KOPT-K1 (cell line): ENCODE data around the gene ABCA3.

Experiments used
- H3K27ac ChIP-seq: fragments of 200-600 bp; sonication (generic); 2 replicates; pipeline ENCODE4 v1.5.1; 2016; ENCODE audit warnings: antibody characterized with exemption, mild to moderate bottlenecking, low read depth, low read length; ENCODE audit not compliant: poor library complexity, severe bottlenecking
- H3K36me3 ChIP-seq: fragments of 200-600 bp; sonication (generic); 2 replicates; pipeline ENCODE4 v1.5.1; 2017; ENCODE audit warnings: antibody characterized with exemption, mild to moderate bottlenecking, low read length, moderate library complexity; ENCODE audit not compliant: insufficient read depth
- H3K9me3 ChIP-seq: fragments of 200-600 bp; sonication (generic); 2 replicates; pipeline ENCODE4 v1.5.1; 2017; ENCODE audit warnings: antibody characterized with exemption, low read length, mild to moderate bottlenecking; ENCODE audit not compliant: insufficient read depth, poor library complexity, severe bottlenecking

The ABCA3 gene

GRCh38 chr16:2282866-2283555 lies 57.5 kb downstream of the ABCA3 start:
- H3K36me3 ChIP-seq = no peaks in the 10 kb centered on the region
- no peak overlapping the region for H3K27ac ChIP-seq
- no peaks in the 10 kb centered on the region for H3K9me3 ChIP-seq

GRCh38 chr16:2282262-2282661 lies 58.3 kb downstream of the ABCA3 start:
- Histone ChIP-seq H3K27ac (no peak overlapping the region), H3K36me3 (no peaks in the 10 kb centered on the region), H3K9me3 (no peaks in the 10 kb centered on the region)

- H3K9me3 ChIP-seq = no peaks in the 10 kb centered on the region
- no peak overlapping the region for H3K27ac ChIP-seq
- H3K36me3 ChIP-seq = no peaks in the 10 kb centered on the region
Measured at GRCh38 chr16:2280981-2281542, 59.5 kb downstream of the ABCA3 start.

GRCh38 chr16:2280461-2280860 lies 60.1 kb downstream of the ABCA3 start:
- Histone ChIP-seq H3K9me3 (no peaks in the 10 kb centered on the region), H3K36me3 (no peaks in the 10 kb centered on the region)

GRCh38 chr16:2278956-2279800 lies 61.4 kb downstream of the ABCA3 start:
- Histone ChIP-seq H3K36me3 (no peaks in the 10 kb centered on the region), H3K27ac (no peak overlapping the region), H3K9me3 (no peaks in the 10 kb centered on the region)

More at GRCh38 chr16:2280461-2280860, 60.1 kb downstream of the ABCA3 start:
- no peak overlapping the region for H3K27ac ChIP-seq

GRCh38 chr16:2278272-2278608 lies 62.3 kb downstream of the ABCA3 start:
- Histone ChIP-seq H3K9me3 (no peaks in the 10 kb centered on the region), H3K27ac (no peak overlapping the region)

GRCh38 chr16:2277466-2278271 lies 62.9 kb downstream of the ABCA3 start:
- no peak overlapping the region for H3K27ac ChIP-seq
- no peaks in the 10 kb centered on the region for H3K36me3 ChIP-seq
- H3K9me3 ChIP-seq = no peaks in the 10 kb centered on the region

More at GRCh38 chr16:2278272-2278608, 62.3 kb downstream of the ABCA3 start:
- no peaks in the 10 kb centered on the region for H3K36me3 ChIP-seq

GRCh38 chr16:2276368-2277195 lies 63.9 kb downstream of the ABCA3 start:
- Histone ChIP-seq H3K27ac (no peak overlapping the region), H3K9me3 (no peaks in the 10 kb centered on the region), H3K36me3 (no peaks in the 10 kb centered on the region)

- Histone ChIP-seq H3K9me3 (no peaks in the 10 kb centered on the region), H3K27ac (no peak overlapping the region), H3K36me3 (no peaks in the 10 kb centered on the region)
Measured at GRCh38 chr16:2275476-2276367, 64.8 kb downstream of the ABCA3 start.

- no peaks in the 10 kb centered on the region for H3K9me3 ChIP-seq
- no peak overlapping the region for H3K27ac ChIP-seq
- H3K36me3 ChIP-seq = no peaks in the 10 kb centered on the region
Measured at GRCh38 chr16:2273931-2274330, 66.6 kb downstream of the ABCA3 start.

- Histone ChIP-seq H3K27ac (no peak overlapping the region), H3K9me3 (no peaks in the 10 kb centered on the region)
Measured at GRCh38 chr16:2273484-2273883, 67.0 kb downstream of the ABCA3 start.

GRCh38 chr16:2271848-2272461 lies 68.6 kb downstream of the ABCA3 start:
- no peaks in the 10 kb centered on the region for H3K9me3 ChIP-seq
- H3K27ac ChIP-seq = no peak overlapping the region
- H3K36me3 ChIP-seq = no peaks in the 10 kb centered on the region

More at GRCh38 chr16:2273484-2273883, 67.0 kb downstream of the ABCA3 start:
- no peaks in the 10 kb centered on the region for H3K36me3 ChIP-seq
